Activated CD4-positive, alpha-beta T cell treated with anti-CD3 and anti-CD28 coated beads for 36 hours (primary cell): ENCODE results near the gene SLC16A4. TPM values are rescaled to one million over a fixed set of nuclear protein-coding genes. Genes with fewer than 3 reads are reported as not detected.

ENCODE experiments used
- ATAC-seq: fragments of 200-7000 bp; cut with Tn5 transposase; one replicate; pipeline ENCODE4 v1.10.0; 2021; ENCODE audit warnings: mild to moderate bottlenecking, moderate library complexity
- CTCF ChIA-PET: fragments of 350-600 bp; sonication (Branson Sonifier 250); formaldehyde crosslinking; loops from one replicate; lab custom pipeline; 2021; ENCODE audit warnings: antibody characterized with exemption; lab: Charles Lee
- POLR2A ChIA-PET: fragments of 350-600 bp; sonication (Branson Sonifier 250); formaldehyde crosslinking; loops from one replicate; lab custom pipeline; 2021; ENCODE audit warnings: antibody characterized with exemption, inconsistent platforms; lab: Charles Lee
- DNase-seq: peaks from one replicate; pipeline ENCODE4 v3.0.0-alpha.2; 2020
- H3K27ac Mint-ChIP-seq: one replicate; pipeline ENCODE4 v1.8.0; 2021; ENCODE audit warnings: mixed read lengths
- H3K27me3 Mint-ChIP-seq: one replicate; pipeline ENCODE4 v1.8.0; 2021; ENCODE audit warnings: mixed read lengths
- H3K36me3 Mint-ChIP-seq: one replicate; pipeline ENCODE4 v1.8.0; 2021; ENCODE audit warnings: low read depth, mixed read lengths
- H3K4me1 Mint-ChIP-seq: one replicate; pipeline ENCODE4 v1.8.0; 2021; ENCODE audit warnings: mixed read lengths
- H3K4me3 Mint-ChIP-seq: one replicate; pipeline ENCODE4 v1.8.0; 2021; ENCODE audit warnings: mild to moderate bottlenecking, moderate library complexity, mixed read lengths
- H3K9me3 Mint-ChIP-seq: one replicate; pipeline ENCODE4 v1.8.0; 2021; ENCODE audit warnings: low read depth, mixed read lengths
- intact Hi-C, 2 experiments: fragments of 100-400 bp; cut with DNase I in 1 of 2; cut with micrococcal nuclease in 1 of 2; formaldehyde crosslinking; loops; one replicate each; pipeline versions ENCODE4 v1.14.2 to v1.15.1; 2022 to 2024; cut with DNase I, micrococcal nuclease
- total RNA-seq, 2 experiments: library from RNA; stranded (reverse); gene quantifications; one replicate each; pipeline ENCODE4 v1.2.3, GENCODE V29; 2021

Gene SLC16A4
- total RNA-seq, 2 experiments from 2014 or later = 0.14 to 0.44 TPM

- intact Hi-C loops = no loop called here
- Mint-ChIP-seq H3K9me3 (no peaks in the 10 kb centered on the region), H3K27ac (peak overlapping the region; percentile 29), H3K36me3 (peaks cover 24% of the 10 kb centered on the region), H3K4me3 (no peak overlapping the region), H3K4me1 (peaks cover 25% of the 10 kb centered on the region), H3K27me3 (no peaks in the 10 kb centered on the region)
- CTCF ChIA-PET = interaction anchor here (0.6 to 1.0 kb wide), 3 partner anchors 11 to 149 kb away, joined by 3 to 4 read pairs (median 3); no protein-coding TSS in a partner anchor
- POLR2A ChIA-PET = no interaction called here
- no peak for DNase-seq
- ATAC-seq = no peak
Measured at GRCh38 chr1:110356379-110356778, 34.4 kb downstream of the SLC16A4 start.

- Mint-ChIP-seq H3K4me3 (no peak overlapping the region), H3K4me1 (peaks cover 33% of the 10 kb centered on the region), H3K27ac (no peak overlapping the region), H3K9me3 (no peaks in the 10 kb centered on the region), H3K36me3 (peaks cover 21% of the 10 kb centered on the region), H3K27me3 (no peaks in the 10 kb centered on the region)
- POLR2A ChIA-PET = no interaction called here
- intact Hi-C loops = no loop called here
- DNase-seq = no peak
- ATAC-seq = no peak
- CTCF ChIA-PET = no interaction called here
Measured at GRCh38 chr1:110355321-110355720, 35.5 kb downstream of the SLC16A4 start.

- DNase-seq (no peak), ATAC-seq (peak; percentile 30)
- intact Hi-C loops = no loop called here
- peak overlapping the region; percentile 2 for H3K4me3 Mint-ChIP-seq
- ChIA-PET POLR2A (interaction anchor here (1.6 to 4.2 kb wide), 2 partner anchors 9 to 12 kb away, joined by 4 to 26 read pairs; partner anchors contain the start of gene RBM15), CTCF (interaction anchor here (0.7 to 3.2 kb wide), 3 partner anchors 12 to 149 kb away, joined by 4 to 18 read pairs (median 4); partner anchors contain the start of gene RBM15)
- H3K27ac Mint-ChIP-seq = peak overlapping the region; percentile 16
- H3K27me3 Mint-ChIP-seq = no peaks in the 10 kb centered on the region
- H3K36me3 Mint-ChIP-seq = peaks cover 47% of the 10 kb centered on the region
- H3K4me1 Mint-ChIP-seq = peaks cover 69% of the 10 kb centered on the region
- H3K9me3 Mint-ChIP-seq = no peaks in the 10 kb centered on the region
Measured at GRCh38 chr1:110350360-110350759, 40.5 kb downstream of the SLC16A4 start.

GRCh38 chr1:110348771-110349170 is 42.1 kb downstream of the SLC16A4 start:
- ChIA-PET POLR2A (interaction anchor here (0.8 to 4.2 kb wide), 2 partner anchors 10 to 286 kb away, joined by 4 to 26 read pairs; partner anchors contain the start of gene RBM15), CTCF (interaction anchor here (0.5 to 3.2 kb wide), 8 partner anchors 10 to 559 kb away, joined by 3 to 18 read pairs (median 4); partner anchors contain the start of gene RBM15)
- H3K27ac Mint-ChIP-seq = peak overlapping the region; percentile 4
- peaks cover 57% of the 10 kb centered on the region for H3K36me3 Mint-ChIP-seq
- H3K4me3 Mint-ChIP-seq = peak overlapping the region; percentile 21
- ATAC-seq (peak; percentile 6), DNase-seq (no peak)
- intact Hi-C loops = no loop called here
- H3K9me3 Mint-ChIP-seq = no peaks in the 10 kb centered on the region
- H3K4me1 Mint-ChIP-seq = peaks cover 76% of the 10 kb centered on the region
- no peaks in the 10 kb centered on the region for H3K27me3 Mint-ChIP-seq

GRCh38 chr1:110348050-110348449 is 42.8 kb downstream of the SLC16A4 start:
- intact Hi-C loops = no loop called here
- ChIA-PET CTCF (interaction anchor here (1.6 to 3.2 kb wide), 4 partner anchors 9 to 151 kb away, joined by 4 to 18 read pairs (median 8); partner anchors contain the start of gene RBM15), POLR2A (interaction anchor here (0.8 to 4.2 kb wide), 2 partner anchors 9 to 287 kb away, joined by 4 to 26 read pairs; partner anchors contain the start of gene RBM15)
- Mint-ChIP-seq H3K27me3 (no peaks in the 10 kb centered on the region), H3K9me3 (no peaks in the 10 kb centered on the region), H3K27ac (peak overlapping the region; percentile 10), H3K36me3 (peaks cover 65% of the 10 kb centered on the region), H3K4me1 (peaks cover 77% of the 10 kb centered on the region), H3K4me3 (peak overlapping the region; percentile 14)
- no peak for DNase-seq
- no peak for ATAC-seq

GRCh38 chr1:110347182-110347893 is 43.5 kb downstream of the SLC16A4 start:
- peak overlapping the region; percentile 23 for H3K4me3 Mint-ChIP-seq
- intact Hi-C loops = no loop called here

GRCh38 chr1:110346690-110347089 is 44.1 kb downstream of the SLC16A4 start:
- Mint-ChIP-seq H3K4me3 (no peak overlapping the region), H3K27ac (no peak overlapping the region), H3K27me3 (no peaks in the 10 kb centered on the region), H3K4me1 (peaks cover 90% of the 10 kb centered on the region), H3K36me3 (peaks cover 78% of the 10 kb centered on the region), H3K9me3 (no peaks in the 10 kb centered on the region)
- ChIA-PET CTCF (interaction anchor here (0.9 to 1.3 kb wide), 3 partner anchors 9 to 138 kb away, joined by 3 read pairs; no protein-coding TSS in a partner anchor), POLR2A (interaction anchor here (1.0 to 4.2 kb wide), 2 partner anchors 8 to 139 kb away, joined by 3 to 26 read pairs; partner anchors contain the start of gene RBM15)
- ATAC-seq (no peak), DNase-seq (no peak)
- intact Hi-C loops = no loop called here

More at GRCh38 chr1:110347182-110347893, 43.5 kb downstream of the SLC16A4 start:
- Mint-ChIP-seq H3K27me3 (no peaks in the 10 kb centered on the region), H3K27ac (no peak overlapping the region), H3K9me3 (no peaks in the 10 kb centered on the region), H3K4me1 (peaks cover 84% of the 10 kb centered on the region), H3K36me3 (peaks cover 72% of the 10 kb centered on the region)
- ChIA-PET CTCF (interaction anchor here (1.1 to 2.9 kb wide), 3 partner anchors 9 to 144 kb away, joined by 3 to 11 read pairs (median 3); no protein-coding TSS in a partner anchor), POLR2A (interaction anchor here (1.0 to 4.2 kb wide), 2 partner anchors 9 to 140 kb away, joined by 3 to 26 read pairs; partner anchors contain the start of gene RBM15)
- no peak for DNase-seq
- no peak for ATAC-seq

GRCh38 chr1:110345480-110345879 is 45.3 kb downstream of the SLC16A4 start:
- ATAC-seq (no peak), DNase-seq (no peak)
- Mint-ChIP-seq H3K27me3 (no peaks in the 10 kb centered on the region), H3K9me3 (no peaks in the 10 kb centered on the region), H3K36me3 (peaks cover 86% of the 10 kb centered on the region), H3K27ac (no peak overlapping the region), H3K4me3 (peak overlapping the region; percentile 23), H3K4me1 (peaks cover 92% of the 10 kb centered on the region)
- ChIA-PET CTCF (interaction anchor here (1.4 kb wide), 1 partner anchor 138 kb away, joined by 3 read pairs; no protein-coding TSS in a partner anchor), POLR2A (no interaction called here)
- intact Hi-C loops = no loop called here

- H3K9me3 Mint-ChIP-seq = no peaks in the 10 kb centered on the region
- CTCF ChIA-PET = interaction anchor here (0.7 to 1.5 kb wide), 4 partner anchors 133 to 151 kb away, joined by 3 to 5 read pairs (median 4); no protein-coding TSS in a partner anchor
- DNase-seq (no peak), ATAC-seq (no peak)
- POLR2A ChIA-PET = no interaction called here
- H3K4me1 Mint-ChIP-seq = peaks cover 86% of the 10 kb centered on the region
- H3K27ac Mint-ChIP-seq = peak overlapping the region; percentile 81
- no peaks in the 10 kb centered on the region for H3K27me3 Mint-ChIP-seq
- intact Hi-C loops = no loop called here
- no peak overlapping the region for H3K4me3 Mint-ChIP-seq
- peaks cover 87% of the 10 kb centered on the region for H3K36me3 Mint-ChIP-seq
Measured at GRCh38 chr1:110344152-110344551, 46.7 kb downstream of the SLC16A4 start.

GRCh38 chr1:110343249-110343648 is 47.6 kb downstream of the SLC16A4 start:
- CTCF ChIA-PET = interaction anchor here (0.7 to 1.0 kb wide), 3 partner anchors 132 to 194 kb away, joined by 3 to 4 read pairs (median 4); no protein-coding TSS in a partner anchor
- H3K9me3 Mint-ChIP-seq = no peaks in the 10 kb centered on the region

GRCh38 chr1:110341872-110342331 is 48.9 kb downstream of the SLC16A4 start:
- ChIA-PET POLR2A (interaction anchor here (0.6 to 1.4 kb wide), 6 partner anchors 25 to 490 kb away, joined by 3 to 8 read pairs (median 3); no protein-coding TSS in a partner anchor), CTCF (interaction anchor here (0.6 to 9.2 kb wide), 3 partner anchors 62 to 714 kb away, joined by 3 to 137 read pairs (median 4); partner anchors contain the start of gene KCNC4)
- intact Hi-C loops = no loop called here
- peaks cover 65% of the 10 kb centered on the region for H3K4me1 Mint-ChIP-seq
- peaks cover 67% of the 10 kb centered on the region for H3K36me3 Mint-ChIP-seq
- H3K4me3 Mint-ChIP-seq = no peak overlapping the region
- H3K27me3 Mint-ChIP-seq = no peaks in the 10 kb centered on the region
- no peak for ATAC-seq
- no peak overlapping the region for H3K27ac Mint-ChIP-seq
- no peak for DNase-seq
- no peaks in the 10 kb centered on the region for H3K9me3 Mint-ChIP-seq

More at GRCh38 chr1:110343249-110343648, 47.6 kb downstream of the SLC16A4 start:
- Mint-ChIP-seq H3K27me3 (no peaks in the 10 kb centered on the region), H3K36me3 (peaks cover 78% of the 10 kb centered on the region), H3K4me1 (peaks cover 77% of the 10 kb centered on the region), H3K27ac (peak overlapping the region; percentile 81), H3K4me3 (no peak overlapping the region)
- intact Hi-C loops = no loop called here
- DNase-seq = no peak
- POLR2A ChIA-PET = no interaction called here
- ATAC-seq = no peak
